NT2/D1 (cell line): ENCODE data around the gene G3BP1.

Source experiments
- SUZ12 ChIP-seq: IDR thresholded peaks from 2 replicates; pipeline ENCODE4 v1.6.1; 2011; ENCODE audit not compliant: insufficient read length, insufficient read depth; ENCODE audit errors: extremely low read depth
- ZNF274 ChIP-seq: IDR thresholded peaks from 2 replicates; pipeline ENCODE4 v1.6.1; 2011; ENCODE audit warnings: mild to moderate bottlenecking, low read depth, low read length

DNA sequence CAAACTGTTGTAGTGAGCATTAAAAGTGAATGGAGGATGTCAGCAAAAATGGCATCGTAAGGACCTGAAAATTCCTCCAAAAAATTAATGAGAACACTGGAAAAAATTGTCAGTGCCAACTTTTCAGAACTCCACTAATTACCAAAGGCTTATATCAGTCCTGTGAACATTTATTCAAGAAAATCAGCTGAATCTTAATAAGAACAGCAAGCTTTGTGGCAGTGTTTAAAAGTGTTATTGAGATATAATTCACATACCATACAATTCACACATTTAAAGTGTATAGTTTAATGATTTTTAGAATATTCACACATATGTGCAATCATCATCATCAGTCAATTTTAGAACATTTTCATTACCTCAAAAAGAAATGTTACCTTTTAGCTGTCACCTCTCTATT is 57.6 kb downstream of the G3BP1 start:
- TF ChIP-seq SUZ12 (no peak), ZNF274 (no peak)
